IPS DF 6.9 (cell line): Measurements from ENCODE around the gene LARP6.
A peak's percentile ranks its signal among the peaks of the same experiment; 100 is the strongest.

ENCODE experiments used
- DNase-seq: peaks from one replicate; pipeline ENCODE4 v3.0.0-alpha.2; 2013; ENCODE audit warnings: low read depth, low spot score
- H3K27ac ChIP-seq: one replicate; pipeline ENCODE4 v1.5.1; 2013; ENCODE audit warnings: low read length, control low read depth
- H3K27me3 ChIP-seq: 2 replicates; pipeline ENCODE4 v1.6.1; 2013; ENCODE audit warnings: mild to moderate bottlenecking, low read length; ENCODE audit not compliant: control insufficient read depth, insufficient read depth
- H3K36me3 ChIP-seq: 2 replicates; pipeline ENCODE4 v1.6.1; 2013; ENCODE audit warnings: low read length; ENCODE audit not compliant: control insufficient read depth, insufficient read depth
- H3K4me1 ChIP-seq: 2 replicates; pipeline ENCODE4 v1.6.1; 2013; ENCODE audit warnings: low read length; ENCODE audit not compliant: control insufficient read depth, insufficient read depth
- H3K4me3 ChIP-seq: 2 replicates; pipeline ENCODE4 v1.5.1; 2013; ENCODE audit warnings: mild to moderate bottlenecking, low read length
- H3K9me3 ChIP-seq: 2 replicates; pipeline ENCODE4 v1.6.1; 2013; ENCODE audit warnings: low read length, inconsistent platforms; ENCODE audit not compliant: control insufficient read depth, insufficient read depth
- WGBS: extraction: QIAGEN DNeasy Blood & Tissue Kit; methylation state at CpG from one replicate; pipeline ENCODE4 v1.1.7; 2013; ENCODE audit warnings: mixed read lengths, missing lambda C conversion rate; ENCODE audit not compliant: insufficient read length, insufficient coverage; 5-methylcytosine and 5-hydroxymethylcytosine counted together

LARP6 gene

GRCh38 chr15:70853973-70854665 is at the start of gene LARP6:
TSS of gene LARP6 (minus strand) at chr15:70854157. CDS start at chr15:70854088, 69 bp downstream.
- Histone ChIP-seq H3K9me3 (no peaks in the 10 kb centered on the region), H3K27me3 (no peaks in the 10 kb centered on the region; the same call in 1 of the 2 replicates), H3K4me1 (0 out of 2 replicates have a peak, but pooled peaks cover 1% of the 10 kb centered on the region), H3K27ac (no peak within 1 kb of the TSS), H3K36me3 (no peaks in the 10 kb centered on the region), H3K4me3 (peak within 1 kb of the TSS; percentile 95)
- no peak for DNase-seq
- no CpG with 5 or more reads among the region's 78 CpGs for WGBS

- DNase-seq, result no peak
- H3K36me3 ChIP-seq, result no peaks in the 10 kb centered on the region
- H3K9me3 ChIP-seq, result no peaks in the 10 kb centered on the region
- WGBS, result no CpG with 5 or more reads among the region's 1 CpG
- no peaks in the 10 kb centered on the region for H3K4me1 ChIP-seq
- no peak overlapping the region for H3K27ac ChIP-seq
- H3K4me3 ChIP-seq, result no peak overlapping the region
- H3K27me3 ChIP-seq, result no peaks in the 10 kb centered on the region
These were observed 48.1 kb upstream of the LARP6 start for GRCh38 chr15:70902107-70902506.

GRCh38 chr15:70892912-70893560 is 39.1 kb upstream of the LARP6 start:
- Histone ChIP-seq H3K27me3 (no peaks in the 10 kb centered on the region), H3K36me3 (no peaks in the 10 kb centered on the region; the same call in 1 of the 2 replicates), H3K4me1 (no peaks in the 10 kb centered on the region), H3K9me3 (no peaks in the 10 kb centered on the region), H3K27ac (no peak overlapping the region), H3K4me3 (peak overlapping the region; percentile 66; the same call in 1 of the 2 replicates)
- DNase-seq, result no peak
- no CpG with 5 or more reads among the region's 10 CpGs for WGBS

- peak; percentile 85 for DNase-seq
- peak within 1 kb of the TSS; percentile 66 for H3K4me3 ChIP-seq
- H3K36me3 ChIP-seq, result no peaks in the 10 kb centered on the region; the same call in 1 of the 2 replicates
- WGBS, result no CpG with 5 or more reads among the region's 61 CpGs
- H3K4me1 ChIP-seq, result no peaks in the 10 kb centered on the region
- H3K27me3 ChIP-seq, result no peaks in the 10 kb centered on the region
- no peak within 1 kb of the TSS for H3K27ac ChIP-seq
- H3K9me3 ChIP-seq, result no peaks in the 10 kb centered on the region
These were observed 38.3 kb upstream of the LARP6 start, which contains the start of the genes LRRC49 and THAP10 for GRCh38 chr15:70892002-70892911. TSS of gene LRRC49 (plus strand) at chr15:70892826. CDS start at chr15:70892895, 69 bp downstream. TSS of gene THAP10 (minus strand) at chr15:70892433. CDS start at chr15:70892272, 161 bp downstream.

GRCh38 chr15:70882361-70882760 is 28.4 kb upstream of the LARP6 start:
- DNase-seq, result no peak
- Histone ChIP-seq H3K4me3 (no peak overlapping the region), H3K4me1 (no peaks in the 10 kb centered on the region), H3K36me3 (no peaks in the 10 kb centered on the region), H3K27ac (no peak overlapping the region), H3K27me3 (no peaks in the 10 kb centered on the region), H3K9me3 (no peaks in the 10 kb centered on the region)
- no CpG with 5 or more reads among the region's 2 CpGs for WGBS

GRCh38 chr15:70880781-70881180 is 26.8 kb upstream of the LARP6 start:
- H3K27me3 ChIP-seq, result no peaks in the 10 kb centered on the region
- H3K9me3 ChIP-seq, result no peaks in the 10 kb centered on the region
- H3K4me3 ChIP-seq, result no peak overlapping the region
- WGBS, result no CpG with 5 or more reads among the region's 2 CpGs
- H3K4me1 ChIP-seq, result no peaks in the 10 kb centered on the region
- H3K27ac ChIP-seq, result no peak overlapping the region
- no peak for DNase-seq
- no peaks in the 10 kb centered on the region for H3K36me3 ChIP-seq

- Histone ChIP-seq H3K27me3 (no peaks in the 10 kb centered on the region), H3K27ac (no peak overlapping the region), H3K9me3 (no peaks in the 10 kb centered on the region), H3K4me3 (no peak overlapping the region), H3K36me3 (no peaks in the 10 kb centered on the region), H3K4me1 (no peaks in the 10 kb centered on the region)
- no peak for DNase-seq
- no CpG with 5 or more reads among the region's 2 CpGs for WGBS
These were observed 25.4 kb upstream of the LARP6 start for GRCh38 chr15:70879401-70879800.

- Histone ChIP-seq H3K9me3 (no peaks in the 10 kb centered on the region), H3K27ac (no peak overlapping the region), H3K4me1 (no peaks in the 10 kb centered on the region), H3K4me3 (no peak overlapping the region), H3K36me3 (no peaks in the 10 kb centered on the region), H3K27me3 (no peaks in the 10 kb centered on the region)
- no peak for DNase-seq
- no CpG with 5 or more reads among the region's 2 CpGs for WGBS
These were observed 22.7 kb upstream of the LARP6 start for GRCh38 chr15:70876683-70877082.

- no CpG with 5 or more reads among the region's 3 CpGs for WGBS
These were observed 22.1 kb upstream of the LARP6 start for GRCh38 chr15:70876011-70876410.

More at GRCh38 chr15:70876011-70876410, 22.1 kb upstream of the LARP6 start:
- Histone ChIP-seq H3K27ac (no peak overlapping the region), H3K4me3 (no peak overlapping the region), H3K27me3 (no peaks in the 10 kb centered on the region), H3K36me3 (no peaks in the 10 kb centered on the region), H3K9me3 (no peaks in the 10 kb centered on the region), H3K4me1 (no peaks in the 10 kb centered on the region)
- no peak for DNase-seq
